H1 (cell line): ENCODE measurements around the gene ZNF407. TPM values are rescaled to one million over a fixed set of nuclear protein-coding genes. Genes with fewer than 3 reads are reported as not detected.

Experiments
- CTCF ChIA-PET: fragments of 300-600 bp; sonication (Branson Sonifier 250); formaldehyde crosslinking; loops from one replicate; lab custom pipeline; 2021; ENCODE audit not compliant: partially characterized antibody; lab: Charles Lee
- POLR2A ChIA-PET: fragments of 300-600 bp; sonication (Branson Sonifier 250); formaldehyde crosslinking; loops from one replicate; lab custom pipeline; 2021; ENCODE audit warnings: inconsistent platforms; ENCODE audit not compliant: partially characterized antibody; lab: Charles Lee
- DNase-seq, 2 experiments: peaks; one replicate each; pipeline versions ENCODE4 v3.0.0 to v3.0.0-alpha.2; 2010 to 2022; ENCODE audit warnings: low spot score in 2 of 2, low read depth in 1 of 2, mixed read lengths in 1 of 2
- FAIRE-seq: peaks from 2 replicates; lab custom pipeline; 2011; peaks lifted over from hg19 to GRCh38; lab: Jason Lieb, UNC
- H2AFZ ChIP-seq: 2 replicates; pipeline ENCODE4 v1.8.1; 2012; ENCODE audit warnings: low read length, inconsistent platforms
- H2AK5ac ChIP-seq: 2 replicates; pipeline ENCODE4 v1.6.1; 2013; ENCODE audit warnings: low read depth, low read length
- H2BK120ac ChIP-seq: replicated peaks from 2 replicates; pipeline ENCODE3; 2013; ENCODE audit warnings: low read depth, low read length, inconsistent platforms
- H2BK12ac ChIP-seq: 2 replicates; pipeline ENCODE4 v1.6.1; 2013; ENCODE audit warnings: low read depth, low read length
- H2BK15ac ChIP-seq: 2 replicates; pipeline ENCODE4 v1.6.1; 2013; ENCODE audit warnings: low read length
- H2BK20ac ChIP-seq: 2 replicates; pipeline ENCODE4 v1.6.1; 2013; ENCODE audit warnings: low read length
- H2BK5ac ChIP-seq: 2 replicates; pipeline ENCODE4 v1.6.1; 2013; ENCODE audit warnings: low read depth, low read length
- H3K14ac ChIP-seq: 2 replicates; pipeline ENCODE4 v1.6.1; 2013; ENCODE audit warnings: inconsistent platforms; ENCODE audit not compliant: insufficient read length
- H3K18ac ChIP-seq: 2 replicates; pipeline ENCODE4 v1.6.1; 2013; ENCODE audit warnings: low read length; ENCODE audit errors: extremely low read depth
- H3K23ac ChIP-seq: 2 replicates; pipeline ENCODE4 v1.6.1; 2013; ENCODE audit warnings: inconsistent platforms; ENCODE audit not compliant: insufficient read length
- H3K23me2 ChIP-seq: 2 replicates; pipeline ENCODE4 v1.6.1; 2013; ENCODE audit warnings: low read depth, low read length
- H3K27ac ChIP-seq: 2 replicates; pipeline ENCODE4 v1.6.1; 2011; ENCODE audit warnings: low read depth, low read length, inconsistent platforms
- H3K27me3 ChIP-seq, 4 experiments: replicated peaks in 1 of 4; 1 replicate in 1 of 4; 2 replicates in 3 of 4; pipeline versions ENCODE4 v1.6.1 to v1.8.1; 2011 to 2013; ENCODE audit warnings: low read length in 3 of 4, mild to moderate bottlenecking in 3 of 4, inconsistent platforms in 2 of 4, mixed read lengths in 2 of 4, moderate library complexity in 1 of 4; ENCODE audit not compliant: control insufficient read depth in 3 of 4, insufficient read depth in 3 of 4; ENCODE audit errors: extremely low read depth in 1 of 4
- H3K36me3 ChIP-seq, 4 experiments: 2 replicates each; pipeline versions ENCODE4 v1.6.1 to v1.8.1; 2011 to 2013; ENCODE audit warnings: mild to moderate bottlenecking in 4 of 4, low read length in 3 of 4, moderate library complexity in 2 of 4, control low read depth in 1 of 4, inconsistent platforms in 1 of 4; ENCODE audit not compliant: insufficient read depth in 4 of 4, control insufficient read depth in 2 of 4
- H3K4ac ChIP-seq: replicated peaks from 2 replicates; pipeline ENCODE3; 2013; ENCODE audit warnings: low read length, low read depth, mixed read lengths, inconsistent platforms; ENCODE audit not compliant: insufficient read length
- H3K4me1 ChIP-seq, 4 experiments: replicated peaks in 1 of 4; 1 replicate in 1 of 4; 2 replicates in 3 of 4; pipeline versions ENCODE4 v1.6.1 to v1.8.1; 2011 to 2013; ENCODE audit warnings: low read length in 3 of 4, inconsistent platforms in 2 of 4, mixed read lengths in 1 of 4; ENCODE audit not compliant: insufficient read depth in 4 of 4, control insufficient read depth in 3 of 4
- H3K4me2 ChIP-seq, 2 experiments: 2 replicates each; pipeline versions ENCODE4 v1.6.1 to v1.8.1; 2011 to 2013; ENCODE audit warnings: low read depth in 2 of 2, low read length in 2 of 2, control low read depth in 1 of 2, inconsistent platforms in 1 of 2, mild to moderate bottlenecking in 1 of 2; ENCODE audit not compliant: insufficient read depth in 1 of 2
- H3K4me3 ChIP-seq, 4 experiments: fragments of 200-600, 300-600 bp in 1 of 4; sonication (generic), shearing (Covaris generic), sonication (Bioruptor Twin) in 1 of 4; 2 replicates each; pipeline versions ENCODE4 v1.5.1 to v1.8.1; 2011 to 2016; ENCODE audit warnings: low read length in 4 of 4, low read depth in 3 of 4, control low read depth in 2 of 4, inconsistent platforms in 2 of 4, mild to moderate bottlenecking in 2 of 4, mixed read lengths in 1 of 4, moderate library complexity in 1 of 4; ENCODE audit not compliant: insufficient read depth in 2 of 4; ENCODE audit errors: extremely low read depth in 1 of 4
- H3K56ac ChIP-seq: replicated peaks from 2 replicates; pipeline ENCODE3; 2013; ENCODE audit warnings: low read depth, mild to moderate bottlenecking, mixed read lengths, low read length, inconsistent platforms; ENCODE audit not compliant: insufficient read length
- H3K79me1 ChIP-seq: 2 replicates; pipeline ENCODE4 v1.6.1; 2013; ENCODE audit warnings: low read depth, low read length, control low read depth
- H3K79me2 ChIP-seq, 2 experiments: 2 replicates each; pipeline versions ENCODE4 v1.6.1 to v1.8.1; 2012 to 2013; ENCODE audit warnings: low read length in 2 of 2, mild to moderate bottlenecking in 2 of 2, inconsistent platforms in 1 of 2; ENCODE audit not compliant: insufficient read depth in 2 of 2, control insufficient read depth in 1 of 2
- H3K9ac ChIP-seq, 4 experiments: replicated peaks in 1 of 4; 1 replicate in 1 of 4; 2 replicates in 3 of 4; pipeline versions ENCODE4 v1.6.1 to v1.8.1; 2011 to 2013; ENCODE audit warnings: low read depth in 3 of 4, low read length in 3 of 4, control low read depth in 2 of 4, mild to moderate bottlenecking in 2 of 4, moderate library complexity in 2 of 4, inconsistent platforms in 1 of 4; ENCODE audit errors: extremely low read depth in 1 of 4
- H3K9me3 ChIP-seq, 2 experiments: 2 replicates each; pipeline versions ENCODE4 v1.6.1 to v1.8.1; 2012 to 2013; ENCODE audit warnings: mild to moderate bottlenecking in 2 of 2, moderate library complexity in 2 of 2, control low read depth in 1 of 2, inconsistent platforms in 1 of 2, low read depth in 1 of 2, low read length in 1 of 2, mixed read lengths in 1 of 2; ENCODE audit not compliant: insufficient read depth in 2 of 2
- H4K20me1 ChIP-seq, 2 experiments: replicated peaks in 1 of 2; 2 replicates each; pipeline versions ENCODE3 to v1.8.1; 2011 to 2013; ENCODE audit warnings: inconsistent platforms in 2 of 2, low read length in 2 of 2, mild to moderate bottlenecking in 1 of 2; ENCODE audit not compliant: insufficient read depth in 2 of 2, control insufficient read depth in 1 of 2
- H4K5ac ChIP-seq: 2 replicates; pipeline ENCODE4 v1.6.1; 2013; ENCODE audit warnings: low read length, low read depth, mixed read lengths, inconsistent platforms; ENCODE audit not compliant: insufficient read length
- H4K8ac ChIP-seq: 2 replicates; pipeline ENCODE4 v1.8.0; 2013; ENCODE audit warnings: mild to moderate bottlenecking, moderate library complexity, low read length, inconsistent platforms; ENCODE audit not compliant: insufficient read depth; ENCODE audit errors: extremely low read depth
- H4K91ac ChIP-seq: replicated peaks from 2 replicates; pipeline ENCODE3; 2013; ENCODE audit warnings: low read length, mixed read lengths, inconsistent platforms; ENCODE audit not compliant: insufficient read length
- E2F6 ChIP-seq: IDR thresholded peaks from 2 replicates; pipeline ENCODE4 v1.6.1; 2012; ENCODE audit warnings: inconsistent platforms
- JUN ChIP-seq: IDR thresholded peaks from 2 replicates; pipeline ENCODE4 v1.6.1; 2011; ENCODE audit warnings: low read depth, mild to moderate bottlenecking, improper control_type of control experiment, low read length
- MAX ChIP-seq: IDR thresholded peaks from 2 replicates; pipeline ENCODE4 v1.6.1; 2012; ENCODE audit warnings: inconsistent platforms
- WGBS, 2 experiments: shearing (Covaris generic) in 1 of 2; methylation state at CpG; one replicate each; pipeline versions ENCODE4 v1.1.6 to v1.1.7; 2013 to 2015; ENCODE audit warnings: low lambda C conversion rate in 2 of 2, mixed read lengths in 2 of 2, inconsistent platforms in 1 of 2, low coverage in 1 of 2, missing lambda C conversion rate in 1 of 2; ENCODE audit not compliant: insufficient replicate concordance in 2 of 2, insufficient coverage in 1 of 2, insufficient read length in 1 of 2; ENCODE audit errors: extremely low coverage in 1 of 2, missing lambda C conversion rate in 1 of 2; 5-methylcytosine and 5-hydroxymethylcytosine counted together
- polyA plus RNA-seq, 7 experiments: library from polyadenylated mRNA; depleted of rRNA in 3 of 7; stranded (reverse) in 5 of 7; unstranded in 2 of 7; fragments of >200 nt in 5 of 7; fragments of 200-250 nt in 2 of 7; gene quantifications; 1 replicate in 5 of 7; 2 replicates in 1 of 7; 4 replicates in 1 of 7; pipeline versions ENCODE4 v1.2.1 to v1.2.3, GENCODE V29; 2011 to 2013; ENCODE audit warnings: missing spikeins in 2 of 7, mixed read lengths in 2 of 7
- total RNA-seq: library from RNA; stranded (reverse); fragmentation: NEBNext Ultra II Directional; extraction: Animal tissue kit (Norgen Biotek cat#: 25700); gene quantifications from 2 replicates; pipeline ENCODE4 v1.2.1, GENCODE V29; 2021

The ZNF407 gene
- total and polyA plus RNA-seq, 2 of the 8 experiments (the other 6 are each of a cell fraction or from before 2014, with no cell fraction given): 1.5 to 6.8 TPM

GRCh38 chr18:74929110-74929509 lies 331.4 kb downstream of the ZNF407 start:
- H3K23me2 ChIP-seq: no peaks in the 10 kb centered on the region
- no peak overlapping the region for H3K4ac ChIP-seq
- H4K20me1 ChIP-seq: no peaks in the 10 kb centered on the region
- WGBS, 2 experiments: 75% methylated on average over 11 of the region's 11 CpGs; no CpG with 5 or more reads in 1 of the 2 experiments
- H2BK15ac ChIP-seq: no peak overlapping the region
- H3K9ac ChIP-seq: no peak overlapping the region
- no peak overlapping the region for H3K23ac ChIP-seq
- FAIRE-seq: no peak
- H3K18ac ChIP-seq: peak overlapping the region; percentile 89; the same call in 1 of the 2 replicates
- H3K27me3 ChIP-seq: no peaks in the 10 kb centered on the region
- no peak overlapping the region for H2BK20ac ChIP-seq
- no peaks in the 10 kb centered on the region for H3K36me3 ChIP-seq
- no peak overlapping the region for H2AFZ ChIP-seq
- no peak overlapping the region for H3K14ac ChIP-seq
- H2BK120ac ChIP-seq: peak overlapping the region; percentile 70
- no peak overlapping the region for H3K27ac ChIP-seq
- H4K91ac ChIP-seq: peak overlapping the region; percentile 66
- no peak overlapping the region for H4K8ac ChIP-seq
- H3K79me2 ChIP-seq: no peaks in the 10 kb centered on the region
- ChIA-PET POLR2A (interaction anchor here (0.8 to 0.9 kb wide), 2 partner anchors 11 kb away, joined by 3 read pairs; no protein-coding TSS in a partner anchor), CTCF (interaction anchor here (0.7 to 1.2 kb wide), 2 partner anchors 9 to 28 kb away, joined by 3 to 5 read pairs; no protein-coding TSS in a partner anchor)
- H3K4me3 ChIP-seq: no peak overlapping the region
- H2BK5ac ChIP-seq: no peak overlapping the region
- H3K56ac ChIP-seq: no peak overlapping the region
- DNase-seq: no peak
- TF ChIP-seq E2F6: peak; percentile 49; the same call in 1 of the 2 replicates
- TF ChIP-seq JUN: no peak
- peak; percentile 88 for TF ChIP-seq MAX
- no peak overlapping the region for H2AK5ac ChIP-seq
- no peaks in the 10 kb centered on the region for H3K79me1 ChIP-seq
- H4K5ac ChIP-seq: no peak overlapping the region
- H3K9me3 ChIP-seq: no peaks in the 10 kb centered on the region
- 0 out of 7 replicates have a peak, but pooled peaks cover 0 to 2% (median 0%) of the 10 kb centered on the region in 4 experiments for H3K4me1 ChIP-seq
- H3K4me2 ChIP-seq: no peak overlapping the region
- no peak overlapping the region for H2BK12ac ChIP-seq
